AG04450 (cell line): ENCODE data around the gene FAM181A. TPM values are rescaled to one million over a fixed set of nuclear protein-coding genes. Genes with fewer than 3 reads are reported as not detected.

ENCODE experiments used
- CTCF ChIA-PET: fragments of 300-600, 350-600 bp; formaldehyde crosslinking; extraction: SDS; loops from one replicate; lab custom pipeline; 2022; ENCODE audit warnings: antibody characterized with exemption, inconsistent platforms; lab: Charles Lee
- POLR2A ChIA-PET: fragments of 350-600 bp; formaldehyde crosslinking; extraction: SDS; loops from one replicate; lab custom pipeline; 2021; ENCODE audit warnings: antibody characterized with exemption, inconsistent platforms; lab: Yijun Ruan, JAX
- DNase-seq: peaks from one replicate; pipeline ENCODE4 v3.0.0-alpha.2; 2011; ENCODE audit warnings: low read depth, low spot score
- H3K27ac ChIP-seq: one replicate; pipeline ENCODE4 v1.5.1; 2012; ENCODE audit warnings: low read depth, low read length, control low read depth
- H3K27me3 ChIP-seq: one replicate; pipeline ENCODE4 v1.6.0; 2012; ENCODE audit warnings: low read length; ENCODE audit not compliant: control insufficient read depth, insufficient read depth
- H3K4me3 ChIP-seq: 2 replicates; pipeline ENCODE4 v1.5.1; 2011; ENCODE audit warnings: mild to moderate bottlenecking, low read depth, low read length, control low read depth
- H3K9me3 ChIP-seq: 2 replicates; pipeline ENCODE4 v1.5.1; 2012; ENCODE audit warnings: low read length; ENCODE audit not compliant: control insufficient read depth, insufficient read depth
- polyA plus RNA-seq: library from polyadenylated mRNA; depleted of rRNA; stranded (reverse); fragments of >200 nt; gene quantifications from 2 replicates; pipeline ENCODE4 v1.2.3, GENCODE V29; 2011
- TF ChIP-seq, protein P1 (sequence below): IDR thresholded peaks from 2 replicates; pipeline ENCODE4 v1.5.1; 2011; ENCODE audit warnings: low read depth, low read length, control low read depth, inconsistent platforms

Gene FAM181A
- polyA plus RNA-seq, 1 experiment, result not detected

DNA sequence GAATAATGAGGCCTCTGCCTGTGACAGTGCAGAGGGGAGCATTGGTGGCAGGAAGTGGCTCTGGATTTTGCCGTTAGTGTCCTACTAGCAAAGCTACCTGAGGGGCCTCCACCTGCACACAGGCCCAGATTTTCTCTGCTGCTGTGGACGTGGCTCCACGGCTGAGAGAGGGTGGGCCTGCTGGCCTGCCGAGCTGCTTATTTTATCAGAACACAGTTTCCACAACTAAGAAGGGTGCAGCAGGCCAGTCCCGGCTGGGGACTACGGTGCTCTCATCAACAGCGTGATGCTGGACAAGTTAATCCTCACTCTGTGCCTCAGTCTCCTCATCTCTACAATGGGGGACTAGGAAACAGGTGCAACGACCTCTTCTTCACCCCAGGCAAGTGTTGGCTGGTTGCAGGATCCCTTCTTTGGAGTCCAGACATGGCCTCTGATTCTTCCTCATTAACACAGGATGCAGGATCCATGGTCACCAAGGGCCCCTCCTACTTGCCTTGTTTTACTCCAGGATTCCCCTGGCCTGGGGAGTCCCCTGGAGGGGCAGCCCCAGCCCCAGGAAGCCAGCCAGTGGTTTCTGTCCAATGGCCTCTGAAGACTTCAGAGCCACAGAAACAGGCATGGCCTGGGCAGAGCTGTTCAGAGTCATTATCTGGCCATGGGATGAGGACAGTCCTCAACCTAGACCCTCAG, 3.3 kb downstream of the FAM181A start:
- H3K4me3 ChIP-seq, result no peak overlapping the region
- H3K27ac ChIP-seq, result no peak overlapping the region
- no peaks in the 10 kb centered on the region; the same call in 1 of the 2 replicates for H3K9me3 ChIP-seq
- CTCF ChIA-PET, result interaction anchor here (1.5 kb wide), 1 partner anchor 10 kb away, joined by 7 read pairs; no protein-coding TSS in a partner anchor
- TF ChIP-seq, protein P1, sequence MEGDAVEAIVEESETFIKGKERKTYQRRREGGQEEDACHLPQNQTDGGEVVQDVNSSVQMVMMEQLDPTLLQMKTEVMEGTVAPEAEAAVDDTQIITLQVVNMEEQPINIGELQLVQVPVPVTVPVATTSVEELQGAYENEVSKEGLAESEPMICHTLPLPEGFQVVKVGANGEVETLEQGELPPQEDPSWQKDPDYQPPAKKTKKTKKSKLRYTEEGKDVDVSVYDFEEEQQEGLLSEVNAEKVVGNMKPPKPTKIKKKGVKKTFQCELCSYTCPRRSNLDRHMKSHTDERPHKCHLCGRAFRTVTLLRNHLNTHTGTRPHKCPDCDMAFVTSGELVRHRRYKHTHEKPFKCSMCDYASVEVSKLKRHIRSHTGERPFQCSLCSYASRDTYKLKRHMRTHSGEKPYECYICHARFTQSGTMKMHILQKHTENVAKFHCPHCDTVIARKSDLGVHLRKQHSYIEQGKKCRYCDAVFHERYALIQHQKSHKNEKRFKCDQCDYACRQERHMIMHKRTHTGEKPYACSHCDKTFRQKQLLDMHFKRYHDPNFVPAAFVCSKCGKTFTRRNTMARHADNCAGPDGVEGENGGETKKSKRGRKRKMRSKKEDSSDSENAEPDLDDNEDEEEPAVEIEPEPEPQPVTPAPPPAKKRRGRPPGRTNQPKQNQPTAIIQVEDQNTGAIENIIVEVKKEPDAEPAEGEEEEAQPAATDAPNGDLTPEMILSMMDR, result no peak
- POLR2A ChIA-PET, result no interaction called here
- DNase-seq, result no peak
- peaks cover 11% of the 10 kb centered on the region for H3K27me3 ChIP-seq

DNA sequence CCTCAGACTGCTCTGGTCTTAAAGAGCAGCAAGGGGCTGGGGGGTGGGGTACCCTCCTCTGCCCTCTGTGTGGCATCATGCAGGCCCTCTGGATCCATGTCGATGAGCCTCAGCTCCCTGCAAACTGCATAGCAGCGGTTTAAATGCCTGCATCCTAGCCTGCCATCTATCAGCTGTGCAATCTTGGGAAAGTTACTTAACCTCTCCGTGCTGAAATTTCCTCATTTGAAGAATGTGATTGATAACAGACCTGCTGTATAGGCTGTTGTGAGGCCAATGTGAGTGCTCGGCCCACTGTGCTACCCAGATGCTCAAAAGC, 3.8 kb downstream of the FAM181A start:
- no peak overlapping the region for H3K4me3 ChIP-seq
- H3K9me3 ChIP-seq, result no peaks in the 10 kb centered on the region; the same call in 1 of the 2 replicates
- peaks cover 13% of the 10 kb centered on the region for H3K27me3 ChIP-seq
- ChIA-PET POLR2A (no interaction called here), CTCF (interaction anchor here (1.5 kb wide), 1 partner anchor 9 kb away, joined by 7 read pairs; no protein-coding TSS in a partner anchor)
- DNase-seq, result no peak
- H3K27ac ChIP-seq, result no peak overlapping the region
- TF ChIP-seq, protein P1, result no peak

DNA sequence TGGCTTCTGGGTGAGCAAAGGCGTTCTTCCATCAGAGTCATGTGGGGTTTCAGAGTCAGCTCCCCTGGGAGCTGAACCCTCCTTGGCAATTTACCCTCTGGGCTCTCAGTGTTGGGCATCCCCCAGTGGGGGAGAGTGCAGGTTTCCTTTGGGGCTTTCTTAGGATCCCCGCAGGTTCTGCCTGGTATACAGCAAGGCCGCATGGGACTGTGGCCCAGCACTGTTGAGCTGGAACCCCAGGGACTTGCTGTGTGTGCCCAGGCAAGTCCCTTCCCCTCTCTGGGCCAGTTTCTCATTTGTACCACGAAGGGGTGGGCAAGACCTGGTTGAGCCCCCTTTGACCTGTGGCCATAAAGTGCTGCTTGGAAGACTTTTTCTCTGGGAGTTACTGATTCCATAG, 5.5 kb downstream of the FAM181A start:
- TF ChIP-seq, protein P1, result no peak
- POLR2A ChIA-PET, result no interaction called here
- no peaks in the 10 kb centered on the region; the same call in 1 of the 2 replicates for H3K9me3 ChIP-seq
- CTCF ChIA-PET, result no interaction called here
- H3K27ac ChIP-seq, result no peak overlapping the region
- no peak for DNase-seq
- no peak overlapping the region for H3K4me3 ChIP-seq
- H3K27me3 ChIP-seq, result peaks cover 13% of the 10 kb centered on the region

DNA sequence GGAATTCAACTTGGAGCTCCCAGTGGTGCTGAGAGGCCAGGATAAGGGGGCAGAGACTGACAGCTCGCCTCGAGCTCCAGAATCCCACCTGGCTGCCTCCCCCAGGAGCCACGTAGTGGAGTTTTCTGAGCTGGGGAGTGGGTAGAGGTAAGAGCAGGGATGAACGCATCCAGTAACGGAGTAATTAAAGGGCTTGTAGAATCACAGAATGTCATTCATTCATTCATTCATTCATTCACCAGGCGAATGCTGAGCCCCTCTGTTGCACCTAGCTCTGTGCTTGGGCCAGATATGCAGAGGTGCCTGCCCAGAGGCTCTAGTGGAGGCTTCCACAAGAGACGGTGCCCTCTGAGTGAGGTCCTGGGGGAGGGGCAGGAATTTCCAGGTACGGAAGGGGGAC, 8.1 kb downstream of the FAM181A start:
- Histone ChIP-seq H3K4me3 (no peak overlapping the region), H3K9me3 (no peaks in the 10 kb centered on the region; the same call in 1 of the 2 replicates), H3K27ac (no peak overlapping the region), H3K27me3 (peaks cover 13% of the 10 kb centered on the region)
- no peak for DNase-seq
- ChIA-PET POLR2A (no interaction called here), CTCF (interaction anchor here (1.7 to 8.2 kb wide), 2 partner anchors 65 to 101 kb away, joined by 4 to 270 read pairs; partner anchors contain the start of gene CCDC197)
- TF ChIP-seq, protein P1, result no peak

DNA sequence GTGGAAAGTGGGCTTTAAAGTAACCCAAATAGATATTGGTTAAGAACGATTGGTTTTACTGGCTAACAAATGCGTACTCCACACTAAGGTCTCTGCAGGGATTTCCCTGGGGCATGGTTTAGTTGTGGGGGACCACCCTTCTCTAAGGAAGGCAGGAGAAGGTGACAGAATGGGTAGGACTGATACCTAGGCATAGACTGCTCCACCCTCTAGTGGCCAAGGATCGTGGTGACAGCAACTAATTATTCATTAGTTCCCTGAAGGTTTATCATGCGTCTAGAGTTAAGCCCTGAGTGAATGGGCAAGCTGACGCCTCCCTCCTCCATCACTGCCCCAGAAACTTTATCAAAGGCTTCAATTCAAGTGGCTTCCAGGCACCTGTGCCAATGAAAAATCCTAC, 9.1 kb downstream of the FAM181A start:
- Histone ChIP-seq H3K27me3 (peaks cover 13% of the 10 kb centered on the region), H3K9me3 (no peaks in the 10 kb centered on the region; the same call in 1 of the 2 replicates), H3K27ac (no peak overlapping the region), H3K4me3 (no peak overlapping the region)
- POLR2A ChIA-PET, result no interaction called here
- TF ChIP-seq, protein P1, result peak; percentile 35; the same call in 1 of the 2 replicates
- CTCF ChIA-PET, result interaction anchor here (1.3 to 8.2 kb wide), 4 partner anchors 54 to 196 kb away, joined by 3 to 270 read pairs (median 5); partner anchors contain the start of gene CCDC197
- no peak for DNase-seq
